Activated naive CD4-positive, alpha-beta T cell treated with anti-CD3 and anti-CD28 coated beads for 36 hours (primary cell): ENCODE results near the gene MTUS2. TPM values are rescaled to one million over a fixed set of nuclear protein-coding genes. Genes with fewer than 3 reads are reported as not detected.
A peak's percentile ranks its signal among the peaks of the same experiment; 100 is the strongest.
"Not testable (repeated sequence)": the region's sequence is repeated elsewhere in the genome, so short reads cannot be mapped to it uniquely, and the experiment has no call there.

Source experiments
- CTCF ChIA-PET: fragments of 350-600 bp; sonication (Branson Sonifier 250); formaldehyde crosslinking; loops from one replicate; lab custom pipeline; 2021; ENCODE audit warnings: antibody characterized with exemption; lab: Charles Lee
- DNase-seq: peaks from one replicate; pipeline ENCODE4 v3.0.0-alpha.2; 2020
- H3K27ac Mint-ChIP-seq: one replicate; pipeline ENCODE4 v1.8.0; 2021; ENCODE audit warnings: mild to moderate bottlenecking, mixed read lengths
- H3K27me3 Mint-ChIP-seq: one replicate; pipeline ENCODE4 v1.8.0; 2021; ENCODE audit warnings: low read depth, mixed read lengths
- H3K36me3 Mint-ChIP-seq: one replicate; pipeline ENCODE4 v1.8.0; 2021; ENCODE audit warnings: low read depth, mixed read lengths
- H3K4me1 Mint-ChIP-seq: one replicate; pipeline ENCODE4 v1.8.0; 2021; ENCODE audit warnings: low read depth, mixed read lengths
- H3K4me3 Mint-ChIP-seq: one replicate; pipeline ENCODE4 v1.8.0; 2021; ENCODE audit warnings: mild to moderate bottlenecking, moderate library complexity, mixed read lengths
- H3K9me3 Mint-ChIP-seq: one replicate; pipeline ENCODE4 v1.8.0; 2021; ENCODE audit warnings: mixed read lengths
- intact Hi-C: fragments of 100-400 bp; cut with micrococcal nuclease; formaldehyde crosslinking; loops from one replicate; pipeline ENCODE4 v1.15.1; 2023
- total RNA-seq, 2 experiments: library from RNA; stranded (reverse); gene quantifications; one replicate each; pipeline ENCODE4 v1.2.3, GENCODE V29; 2021

The MTUS2 gene
- total RNA-seq, 2 experiments from 2014 or later = not detected

- intact Hi-C loops, H3K9me3 Mint-ChIP-seq, H3K27ac Mint-ChIP-seq, DNase-seq, H3K4me1 Mint-ChIP-seq, H3K4me3 Mint-ChIP-seq, H3K27me3 Mint-ChIP-seq, CTCF ChIA-PET, H3K36me3 Mint-ChIP-seq: not testable (repeated sequence)
These were observed 525.9 kb downstream of the MTUS2 start for GRCh38 chr13:29345860-29346582.

- CTCF ChIA-PET = interaction anchor here (0.6 to 1.7 kb wide), 3 partner anchors 17 to 71 kb away, joined by 3 to 4 read pairs (median 3); no protein-coding TSS in a partner anchor
- Mint-ChIP-seq H3K27ac (no peak overlapping the region), H3K9me3 (no peaks in the 10 kb centered on the region), H3K4me1 (no peaks in the 10 kb centered on the region), H3K27me3 (peaks cover 7% of the 10 kb centered on the region), H3K36me3 (no peaks in the 10 kb centered on the region), H3K4me3 (no peak overlapping the region)
- intact Hi-C loops = no loop called here
- no peak for DNase-seq
These were observed 534.9 kb downstream of the MTUS2 start for GRCh38 chr13:29355029-29355428.

DNA sequence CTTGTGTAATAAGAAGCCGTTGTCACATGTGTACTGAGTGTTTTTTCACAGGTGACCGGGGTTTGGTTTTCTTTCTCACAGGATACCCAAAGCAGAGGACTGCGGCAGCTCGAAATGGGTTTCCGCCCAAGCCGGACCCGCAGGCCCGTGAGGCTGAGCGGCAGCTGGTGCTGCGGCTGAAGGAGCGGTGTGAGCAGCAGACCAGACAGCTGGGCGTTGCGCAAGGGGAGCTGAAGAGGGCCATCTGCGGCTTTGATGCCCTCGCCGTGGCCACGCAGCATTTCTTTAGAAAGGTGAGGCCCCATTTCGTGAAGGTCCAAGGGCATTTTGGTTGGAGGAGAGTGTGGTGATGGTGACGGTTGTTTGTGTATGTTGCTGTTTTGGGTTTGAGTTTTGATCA lies 539.0 kb downstream of the MTUS2 start:
- Mint-ChIP-seq H3K27me3 (peaks cover 4% of the 10 kb centered on the region), H3K9me3 (no peaks in the 10 kb centered on the region), H3K27ac (no peak overlapping the region), H3K36me3 (no peaks in the 10 kb centered on the region), H3K4me1 (peaks cover 3% of the 10 kb centered on the region), H3K4me3 (no peak overlapping the region)
- CTCF ChIA-PET = no interaction called here
- DNase-seq = no peak
- intact Hi-C loops = no loop called here

DNA sequence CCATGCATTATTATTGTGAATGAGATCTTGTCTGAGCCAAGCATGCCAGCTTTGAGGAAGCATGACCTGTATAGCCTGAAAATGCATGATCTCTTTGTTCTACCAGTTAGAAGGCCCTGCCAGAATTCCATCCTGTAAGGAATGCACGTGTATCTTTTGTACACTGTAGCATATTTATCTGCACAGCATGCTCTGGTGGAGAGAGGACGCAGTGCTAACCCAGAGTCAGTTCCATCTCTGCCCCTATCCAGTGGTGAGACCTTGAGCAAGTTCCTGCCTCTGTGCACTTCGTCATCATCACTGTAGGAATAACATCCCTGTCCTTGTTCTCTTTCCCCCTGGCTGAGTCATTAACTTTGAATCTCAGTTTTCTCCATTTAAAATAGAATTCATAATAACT lies 541.6 kb downstream of the MTUS2 start:
- H3K27me3 Mint-ChIP-seq = peaks cover 2% of the 10 kb centered on the region
- H3K4me3 Mint-ChIP-seq = no peak overlapping the region
- H3K4me1 Mint-ChIP-seq = peaks cover 3% of the 10 kb centered on the region
- CTCF ChIA-PET = interaction anchor here (0.6 to 1.5 kb wide), 2 partner anchors 18 to 74 kb away, joined by 3 read pairs; no protein-coding TSS in a partner anchor
- H3K9me3 Mint-ChIP-seq = no peaks in the 10 kb centered on the region
- DNase-seq = no peak
- intact Hi-C loops = loop anchor here (10.0 kb wide), 1 partner anchor 1037 kb away; no protein-coding TSS in a partner anchor
- no peaks in the 10 kb centered on the region for H3K36me3 Mint-ChIP-seq
- H3K27ac Mint-ChIP-seq = no peak overlapping the region

GRCh38 chr13:29362849-29363604 lies 542.9 kb downstream of the MTUS2 start:
- CTCF ChIA-PET = interaction anchor here (1.0 to 1.7 kb wide), 4 partner anchors 15 to 416 kb away, joined by 3 read pairs; no protein-coding TSS in a partner anchor
- DNase-seq = peak; percentile 61
- H3K27me3 Mint-ChIP-seq = peaks cover 6% of the 10 kb centered on the region
- H3K4me1 Mint-ChIP-seq = peaks cover 3% of the 10 kb centered on the region
- H3K27ac Mint-ChIP-seq = no peak overlapping the region
- no peaks in the 10 kb centered on the region for H3K9me3 Mint-ChIP-seq
- H3K36me3 Mint-ChIP-seq = no peaks in the 10 kb centered on the region
- intact Hi-C loops = loop anchor here (1.0 to 10.0 kb wide), 3 partner anchors 282 to 1038 kb away; partner anchors contain the start of gene MTUS2
- no peak overlapping the region for H3K4me3 Mint-ChIP-seq

DNA sequence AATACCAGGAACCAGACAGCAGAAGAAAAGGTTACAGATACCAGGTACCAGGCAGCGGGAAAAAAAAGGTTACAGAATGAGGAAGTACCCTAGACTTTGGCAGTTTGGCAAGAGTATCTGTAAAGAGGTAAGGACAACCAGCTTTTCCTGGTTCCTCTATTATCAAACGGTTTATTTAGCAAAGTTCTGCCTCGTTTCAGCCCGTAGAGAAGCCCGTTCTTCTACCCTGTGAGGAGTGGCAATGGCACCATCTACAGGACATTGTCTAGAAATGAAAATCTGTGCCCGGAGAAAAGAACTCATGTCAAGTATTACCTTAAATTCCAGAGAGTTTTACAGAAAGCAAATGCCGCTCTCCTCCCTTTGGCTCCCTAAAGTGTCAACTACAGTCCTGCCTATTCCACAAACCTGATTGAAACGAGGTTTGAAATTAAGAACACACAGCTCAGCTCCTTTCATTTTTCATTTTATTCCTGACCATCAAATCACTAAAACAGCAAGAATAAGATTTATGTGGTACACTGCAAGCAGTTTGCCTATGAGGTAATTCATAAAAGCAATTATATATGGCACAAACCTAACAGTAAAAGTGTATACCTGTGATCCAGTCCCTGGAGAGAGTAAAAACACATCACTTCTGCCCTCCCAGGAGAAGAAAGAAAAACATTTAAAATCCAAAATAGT lies 549.1 kb downstream of the MTUS2 start:
- no peak overlapping the region for H3K27ac Mint-ChIP-seq
- CTCF ChIA-PET = no interaction called here
- H3K9me3 Mint-ChIP-seq = no peaks in the 10 kb centered on the region
- peak; percentile 10 for DNase-seq
- no peak overlapping the region for H3K4me3 Mint-ChIP-seq
- H3K27me3 Mint-ChIP-seq = peaks cover 18% of the 10 kb centered on the region
- intact Hi-C loops = loop anchor here (1.0 to 10.0 kb wide), 2 partner anchors 564 to 1044 kb away; no protein-coding TSS in a partner anchor
- H3K4me1 Mint-ChIP-seq = no peaks in the 10 kb centered on the region
- H3K36me3 Mint-ChIP-seq = no peaks in the 10 kb centered on the region

DNA sequence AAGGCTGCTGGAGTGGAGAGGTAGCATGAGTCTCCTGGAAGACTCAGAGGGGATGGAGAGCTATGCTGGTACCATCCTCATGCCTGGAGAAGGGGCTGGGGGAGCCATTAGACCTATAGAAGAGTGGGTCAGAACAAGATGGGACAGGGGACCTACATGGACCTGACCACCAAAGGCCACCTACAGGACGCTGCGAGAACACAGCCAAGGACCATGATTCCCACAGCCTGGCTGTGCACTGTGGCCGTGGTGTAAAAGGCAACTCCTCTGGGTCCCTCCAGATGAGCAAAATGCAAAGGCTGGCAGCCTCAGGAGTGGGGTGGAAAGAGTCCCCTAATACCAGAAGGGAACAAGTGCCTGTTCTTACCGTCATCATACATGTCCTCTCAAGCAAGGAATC lies 559.1 kb downstream of the MTUS2 start:
- Mint-ChIP-seq H3K4me3 (no peak overlapping the region), H3K27ac (no peak overlapping the region), H3K4me1 (no peaks in the 10 kb centered on the region), H3K36me3 (no peaks in the 10 kb centered on the region), H3K9me3 (peaks cover 5% of the 10 kb centered on the region), H3K27me3 (peaks cover 3% of the 10 kb centered on the region)
- intact Hi-C loops = no loop called here
- CTCF ChIA-PET = interaction anchor here (0.6 kb wide), 1 partner anchor 17 kb away, joined by 3 read pairs; no protein-coding TSS in a partner anchor
- no peak for DNase-seq

DNA sequence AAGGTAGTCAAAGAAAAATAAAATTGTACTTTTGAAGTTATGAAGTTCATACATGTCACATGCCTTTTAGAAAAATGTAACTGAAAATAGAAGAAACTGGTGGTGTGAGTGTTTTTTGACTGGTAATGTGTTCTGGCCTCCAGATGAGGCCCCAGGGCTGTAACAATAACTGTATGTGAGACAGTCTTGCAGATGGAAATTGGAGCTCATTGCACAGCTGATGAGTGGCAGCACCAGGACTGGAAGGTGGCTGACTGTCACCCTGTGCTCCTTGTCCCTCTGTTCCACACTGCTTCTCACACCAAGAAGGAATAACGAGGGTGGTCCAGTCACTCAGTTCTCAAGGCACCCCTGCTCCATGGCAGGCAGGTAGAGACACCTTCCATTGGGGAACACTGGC lies 559.7 kb downstream of the MTUS2 start:
- Mint-ChIP-seq H3K27me3 (peaks cover 3% of the 10 kb centered on the region), H3K27ac (no peak overlapping the region), H3K9me3 (peaks cover 5% of the 10 kb centered on the region), H3K36me3 (no peaks in the 10 kb centered on the region), H3K4me1 (no peaks in the 10 kb centered on the region), H3K4me3 (no peak overlapping the region)
- DNase-seq = no peak
- CTCF ChIA-PET = interaction anchor here (0.6 kb wide), 1 partner anchor 18 kb away, joined by 3 read pairs; no protein-coding TSS in a partner anchor
- intact Hi-C loops = no loop called here

- H3K4me3 Mint-ChIP-seq = no peak overlapping the region
- DNase-seq = no peak
- CTCF ChIA-PET = interaction anchor here (1.1 kb wide), 1 partner anchor 12 kb away, joined by 3 read pairs; no protein-coding TSS in a partner anchor
- intact Hi-C loops = no loop called here
- H3K9me3 Mint-ChIP-seq = peaks cover 5% of the 10 kb centered on the region
- no peak overlapping the region for H3K27ac Mint-ChIP-seq
- peaks cover 3% of the 10 kb centered on the region for H3K27me3 Mint-ChIP-seq
- no peaks in the 10 kb centered on the region for H3K4me1 Mint-ChIP-seq
- no peaks in the 10 kb centered on the region for H3K36me3 Mint-ChIP-seq
These were observed 561.9 kb downstream of the MTUS2 start for GRCh38 chr13:29382021-29382420.

GRCh38 chr13:29383476-29383875 lies 563.3 kb downstream of the MTUS2 start:
- Mint-ChIP-seq H3K4me3 (no peak overlapping the region), H3K27ac (no peak overlapping the region), H3K4me1 (no peaks in the 10 kb centered on the region), H3K36me3 (no peaks in the 10 kb centered on the region), H3K27me3 (peaks cover 3% of the 10 kb centered on the region), H3K9me3 (peaks cover 5% of the 10 kb centered on the region)
- CTCF ChIA-PET = no interaction called here
- intact Hi-C loops = no loop called here
- no peak for DNase-seq

GRCh38 chr13:29384466-29384865 lies 564.3 kb downstream of the MTUS2 start:
- no peaks in the 10 kb centered on the region for H3K4me1 Mint-ChIP-seq
- no peak overlapping the region for H3K27ac Mint-ChIP-seq
- H3K36me3 Mint-ChIP-seq = no peaks in the 10 kb centered on the region
- CTCF ChIA-PET = interaction anchor here (0.6 to 0.7 kb wide), 2 partner anchors 9 to 815 kb away, joined by 3 read pairs; no protein-coding TSS in a partner anchor
- no peak for DNase-seq
- no peaks in the 10 kb centered on the region for H3K9me3 Mint-ChIP-seq
- intact Hi-C loops = no loop called here
- no peak overlapping the region for H3K4me3 Mint-ChIP-seq
- peaks cover 3% of the 10 kb centered on the region for H3K27me3 Mint-ChIP-seq

- no peaks in the 10 kb centered on the region for H3K4me1 Mint-ChIP-seq
- no peak for DNase-seq
- peaks cover 3% of the 10 kb centered on the region for H3K27me3 Mint-ChIP-seq
- no peak overlapping the region for H3K27ac Mint-ChIP-seq
- intact Hi-C loops = no loop called here
- no peaks in the 10 kb centered on the region for H3K9me3 Mint-ChIP-seq
- H3K36me3 Mint-ChIP-seq = no peaks in the 10 kb centered on the region
- CTCF ChIA-PET = interaction anchor here (0.7 kb wide), 1 partner anchor 816 kb away, joined by 3 read pairs; no protein-coding TSS in a partner anchor
- no peak overlapping the region for H3K4me3 Mint-ChIP-seq
These were observed 564.7 kb downstream of the MTUS2 start for GRCh38 chr13:29384871-29385270.
